Jurkat, Clone E6-1 (cell line): ENCODE results near the gene SNX9.
"Not testable (repeated sequence)": the region's sequence is repeated elsewhere in the genome, so short reads cannot be mapped to it uniquely, and the experiment has no call there.

Experiments used
- DNase-seq: peaks from one replicate; pipeline ENCODE4 v3.0.0-alpha.2; 2011; ENCODE audit warnings: low read depth, low spot score
- H3K4me3 ChIP-seq: 2 replicates; pipeline ENCODE4 v1.5.1; 2011; ENCODE audit warnings: mild to moderate bottlenecking, low read length, control low read depth, moderate library complexity

Gene SNX9

DNA sequence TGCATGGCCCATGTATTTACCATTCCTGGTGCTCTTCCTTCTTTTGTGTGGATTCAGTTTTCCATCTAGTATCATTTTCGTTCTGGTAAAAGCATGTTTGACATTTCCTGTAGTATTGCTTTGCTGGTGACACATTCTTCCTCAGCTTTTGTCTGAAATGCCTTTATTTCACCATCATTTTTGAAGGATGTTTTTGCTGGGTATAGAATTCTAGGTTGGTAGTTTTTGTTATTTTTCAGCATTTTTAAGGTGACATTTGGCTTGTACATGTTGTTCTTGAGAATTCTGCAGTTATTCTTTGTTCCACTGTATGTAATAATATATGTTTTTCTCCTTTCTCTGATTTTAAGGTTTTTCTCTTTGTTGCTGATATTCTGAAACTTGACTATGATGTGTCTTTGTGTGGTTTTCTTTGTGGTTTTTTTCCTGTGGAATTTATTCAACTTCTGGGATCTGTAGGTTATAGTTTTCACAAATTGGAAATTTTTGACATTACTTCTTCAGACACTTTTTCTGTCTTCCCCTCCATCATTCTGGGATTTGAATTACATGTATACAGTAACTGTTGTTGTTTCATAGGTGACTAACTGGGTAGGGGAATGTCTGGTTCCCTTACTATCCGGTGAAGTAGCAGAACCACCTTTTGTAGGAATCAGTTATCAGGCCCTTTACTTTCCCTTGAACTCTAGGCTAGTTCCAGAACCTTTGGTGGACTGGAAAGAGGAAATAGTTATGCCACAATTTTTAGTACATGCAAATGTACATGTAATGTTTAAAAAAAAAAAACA lies 30.2 kb downstream of the SNX9 start:
- H3K4me3 ChIP-seq: no peak overlapping the region
- DNase-seq: no peak

DNA sequence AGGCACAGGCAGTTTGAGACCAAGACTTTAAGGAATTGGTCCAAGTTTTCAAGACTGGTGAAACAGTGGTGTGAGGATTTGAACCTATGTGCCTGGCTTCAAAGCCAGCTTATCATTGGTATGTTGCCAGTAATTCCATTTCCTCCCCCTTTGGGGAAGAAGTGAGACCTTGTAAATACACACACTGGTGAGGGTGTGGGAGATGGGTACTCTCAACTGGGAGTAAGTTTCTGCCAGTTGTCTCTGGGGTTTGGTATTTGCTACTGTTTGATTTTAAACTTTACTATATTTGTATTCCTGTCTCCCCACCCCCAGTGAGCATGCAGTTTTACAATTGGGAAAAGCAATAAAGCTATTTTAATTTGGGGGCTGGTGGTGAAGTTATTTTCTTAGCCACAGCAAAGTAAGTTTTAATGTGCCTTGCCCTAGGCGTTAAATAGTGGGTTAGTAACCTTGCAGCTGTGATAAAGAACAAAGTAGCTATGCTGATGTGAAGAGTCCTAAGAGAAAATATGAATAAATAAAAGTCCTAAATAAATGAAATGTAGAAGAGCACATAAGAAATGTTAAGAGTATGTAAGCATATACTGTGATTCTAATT lies 31.0 kb downstream of the SNX9 start:
- no peak overlapping the region for H3K4me3 ChIP-seq
- peak; percentile 53 for DNase-seq

DNA sequence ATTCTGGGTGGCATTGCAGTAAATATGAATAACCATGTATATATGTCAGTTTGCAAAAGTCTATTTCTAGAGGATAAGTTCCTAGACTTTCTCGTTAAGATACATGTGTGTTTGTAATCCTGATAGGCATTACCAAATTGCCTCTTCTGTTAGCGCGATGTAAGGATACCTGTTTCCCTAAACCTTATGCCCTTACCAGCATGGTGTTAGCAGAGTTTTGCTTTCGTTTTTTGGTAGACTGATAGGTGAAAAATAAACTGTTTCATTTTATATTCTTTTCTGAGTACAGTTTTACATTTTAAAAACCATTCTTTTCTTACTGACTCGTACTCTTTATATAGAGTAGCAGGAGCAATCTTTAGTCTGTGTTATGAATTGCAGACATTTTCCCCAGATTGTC lies 32.3 kb downstream of the SNX9 start:
- H3K4me3 ChIP-seq: no peak overlapping the region
- no peak for DNase-seq

DNA sequence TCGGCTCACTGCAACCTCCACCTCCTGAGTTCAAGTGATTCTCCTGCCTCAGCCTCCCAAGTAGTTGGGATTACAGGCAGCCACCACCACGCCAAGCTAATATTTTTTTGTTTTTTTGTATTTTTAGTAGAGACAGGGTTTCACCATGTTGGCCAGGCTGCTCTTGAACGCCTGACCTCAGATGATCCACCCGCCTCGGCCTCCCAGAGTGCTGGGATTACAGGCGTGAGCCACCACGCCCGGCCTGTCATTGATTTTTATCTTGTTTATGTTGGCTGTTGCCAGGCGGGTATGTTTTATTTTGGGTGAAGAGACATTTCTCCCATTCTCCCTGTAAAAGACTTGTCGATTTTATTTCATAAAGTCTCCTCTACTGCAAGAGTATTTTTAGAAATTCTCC lies 32.8 kb downstream of the SNX9 start:
- DNase-seq: not testable (repeated sequence)

DNA sequence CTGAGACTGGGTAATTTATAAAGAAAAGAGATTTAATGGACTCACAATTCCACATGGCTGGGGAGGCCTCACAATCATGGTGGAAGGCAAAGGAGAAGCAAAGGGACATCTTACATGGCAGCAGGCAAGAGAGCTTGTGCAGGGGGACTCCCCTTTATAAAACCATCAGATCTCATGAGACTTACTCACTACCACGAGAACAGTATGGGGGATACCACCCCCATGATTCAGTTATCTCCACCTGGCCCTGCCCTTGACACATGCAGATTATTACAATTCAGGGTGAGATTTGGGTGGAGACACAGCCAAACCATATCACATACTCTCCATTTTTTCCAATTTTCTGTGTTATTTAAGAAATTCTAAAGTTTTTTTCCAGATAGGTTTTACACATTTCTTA lies 35.6 kb downstream of the SNX9 start:
- H3K4me3 ChIP-seq, DNase-seq: not testable (repeated sequence)

More for the DNA sequence above, 32.8 kb downstream of the SNX9 start:
- H3K4me3 ChIP-seq: not testable (repeated sequence)

DNA sequence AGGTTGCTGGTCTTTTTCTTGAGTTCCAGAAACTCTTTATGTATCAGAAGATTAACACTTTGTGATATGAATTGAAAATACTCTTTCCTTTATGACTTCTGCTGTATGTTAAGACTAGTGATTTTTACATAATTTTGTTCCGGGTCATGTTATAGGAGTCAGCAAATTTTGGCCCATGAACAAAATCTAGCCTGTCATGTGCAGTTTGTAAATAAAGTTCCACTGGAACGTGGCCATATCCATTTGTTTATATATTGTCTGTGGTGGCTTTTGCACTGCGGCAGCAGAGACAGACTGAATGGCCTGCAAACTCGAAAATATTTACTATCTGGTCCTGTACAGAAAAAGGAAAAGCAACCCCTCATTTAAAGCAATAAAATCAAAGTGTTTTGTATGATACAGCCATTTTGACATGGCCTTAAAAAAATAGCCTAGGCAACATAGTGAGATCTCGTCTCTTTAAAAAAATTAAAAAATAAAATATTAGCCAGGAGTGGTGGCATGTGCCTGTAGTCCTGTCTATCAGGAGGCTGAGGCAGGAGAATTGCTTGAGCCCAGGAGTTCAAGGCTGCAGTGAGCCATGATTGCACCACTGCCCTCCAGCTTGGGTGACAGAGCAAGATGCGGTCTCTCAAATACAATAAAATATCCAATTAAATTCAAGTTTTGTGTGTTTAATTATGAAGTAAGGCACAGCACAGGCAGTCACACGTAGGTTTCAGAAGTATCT lies 36.9 kb downstream of the SNX9 start:
- no peak overlapping the region for H3K4me3 ChIP-seq
- no peak for DNase-seq

DNA sequence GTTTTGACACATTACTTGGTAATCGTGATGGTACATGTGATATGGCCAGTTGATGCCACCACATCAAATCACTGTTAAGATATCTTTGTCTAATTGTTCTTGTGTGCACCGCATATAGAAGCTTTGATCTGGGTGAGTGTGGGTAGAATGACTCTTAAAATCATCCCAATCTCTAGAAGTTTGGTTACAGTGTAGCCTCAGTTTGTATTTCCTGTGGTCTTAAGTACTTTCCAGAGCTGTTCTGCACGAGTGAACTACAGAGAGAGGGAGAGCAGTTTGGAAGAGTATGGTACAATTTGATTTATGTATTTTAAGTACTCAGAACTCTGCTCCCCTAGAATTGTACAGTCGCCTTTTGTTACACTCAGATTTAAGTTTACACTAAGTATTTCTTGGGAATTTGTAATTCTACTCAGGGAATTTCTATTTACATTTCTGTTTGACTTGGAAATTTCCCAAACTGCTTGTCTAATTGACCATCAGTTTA lies 37.5 kb downstream of the SNX9 start:
- DNase-seq: peak; percentile 94
- no peak overlapping the region for H3K4me3 ChIP-seq

DNA sequence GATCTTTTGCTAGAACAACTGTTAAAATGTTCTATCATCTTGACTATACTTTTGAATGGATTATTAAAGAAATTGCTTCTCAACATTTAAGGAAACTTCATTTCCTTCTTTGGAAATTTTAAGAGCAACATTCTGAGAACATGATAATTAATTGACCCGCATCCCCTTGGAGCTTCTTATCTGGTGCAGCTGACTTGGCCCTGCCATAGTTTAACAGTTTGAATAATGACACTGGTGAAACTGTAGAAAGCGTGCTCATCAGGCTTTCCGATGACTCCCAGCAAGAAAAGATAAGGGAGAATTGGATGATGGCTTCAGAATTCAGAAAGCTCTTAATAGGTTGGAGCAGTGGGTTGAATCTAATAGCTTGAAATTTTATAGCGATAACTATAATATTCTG lies 38.1 kb downstream of the SNX9 start:
- DNase-seq: no peak
- no peak overlapping the region for H3K4me3 ChIP-seq

DNA sequence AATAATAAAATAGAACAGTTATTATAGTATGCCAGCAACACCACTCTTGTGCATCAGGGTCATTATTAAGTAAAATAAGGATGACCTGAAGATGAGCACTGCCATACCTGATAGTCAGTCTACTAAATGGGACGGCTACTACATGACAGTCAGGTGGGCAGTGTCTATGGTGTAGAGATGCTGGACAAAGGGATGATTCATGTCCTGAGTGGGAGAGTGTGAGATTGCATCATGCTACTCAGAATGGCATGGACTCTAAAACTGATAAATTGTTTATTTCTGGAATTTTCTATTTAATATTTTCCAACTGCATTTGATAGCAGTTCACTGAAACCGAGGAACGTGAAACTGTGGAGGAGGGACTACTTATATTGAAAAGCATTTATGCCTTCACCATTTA lies 38.8 kb downstream of the SNX9 start:
- no peak overlapping the region for H3K4me3 ChIP-seq
- DNase-seq: no peak

DNA sequence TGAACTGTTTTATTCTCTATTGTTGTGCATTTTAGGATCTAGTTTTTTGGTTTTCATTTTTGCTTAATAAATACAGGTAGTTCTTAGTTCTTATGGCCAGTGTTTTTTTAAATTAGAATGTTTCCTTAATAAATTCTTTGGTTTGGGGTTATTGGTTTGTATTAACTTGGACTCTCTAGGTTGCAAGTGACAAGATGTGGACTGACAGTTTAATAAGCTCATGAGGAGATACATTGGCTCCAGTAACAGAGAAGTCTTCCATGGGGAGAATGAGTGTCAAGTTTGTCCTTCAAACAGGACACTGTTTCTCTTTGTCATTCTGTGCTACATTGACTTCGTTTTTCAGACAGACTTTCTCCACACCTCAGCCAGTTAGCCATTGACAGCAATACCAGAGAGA lies 39.7 kb downstream of the SNX9 start:
- no peak for DNase-seq
- H3K4me3 ChIP-seq: no peak overlapping the region

DNA sequence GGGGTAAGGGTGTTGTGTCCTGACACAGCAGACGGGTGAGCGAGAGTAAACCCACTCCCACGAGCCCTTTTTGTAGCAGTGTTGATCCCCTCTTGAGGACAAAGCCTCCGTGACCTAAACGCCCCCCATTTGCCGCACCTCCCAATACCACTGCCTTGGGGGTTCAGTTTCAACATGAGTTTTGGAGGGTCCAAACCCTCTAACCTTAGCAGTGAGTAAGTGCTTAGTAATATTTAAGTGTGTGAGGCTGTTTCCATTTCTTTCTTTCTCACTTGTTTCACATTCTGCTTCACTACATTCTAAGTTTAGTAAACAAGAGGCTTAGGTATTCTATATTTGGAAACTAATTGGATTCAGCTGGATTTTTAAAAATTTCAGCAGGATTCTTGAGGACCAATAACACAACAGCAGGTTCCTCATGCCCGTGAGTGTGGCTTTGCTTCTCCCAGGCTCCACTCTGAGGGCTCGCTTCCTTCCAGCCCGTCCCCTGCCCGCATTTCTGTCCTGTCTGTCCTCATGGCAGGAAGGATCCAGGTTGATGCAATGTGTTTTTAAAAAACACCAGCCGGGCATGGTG lies 41.2 kb downstream of the SNX9 start:
- H3K4me3 ChIP-seq: no peak overlapping the region
- no peak for DNase-seq

DNA sequence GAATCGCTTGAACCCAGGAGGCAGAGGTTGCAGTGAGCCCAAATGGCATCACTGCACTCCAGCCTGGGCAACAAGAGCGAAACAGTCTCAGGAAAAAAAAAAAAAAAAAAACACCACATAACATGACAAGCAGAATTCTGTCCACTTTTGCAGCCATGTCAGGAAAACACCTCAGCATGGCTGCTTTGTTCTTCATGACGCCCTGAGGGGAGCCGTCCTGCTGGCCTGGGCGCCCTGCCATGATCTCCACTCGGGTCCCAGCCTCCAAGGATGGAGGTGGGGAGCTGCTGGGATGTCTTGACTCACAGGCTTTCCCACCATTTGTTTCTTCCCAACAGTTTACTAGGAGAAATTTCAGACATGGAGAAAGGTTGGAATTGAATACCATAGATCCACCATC lies 42.2 kb downstream of the SNX9 start:
- H3K4me3 ChIP-seq: no peak overlapping the region
- no peak for DNase-seq

DNA sequence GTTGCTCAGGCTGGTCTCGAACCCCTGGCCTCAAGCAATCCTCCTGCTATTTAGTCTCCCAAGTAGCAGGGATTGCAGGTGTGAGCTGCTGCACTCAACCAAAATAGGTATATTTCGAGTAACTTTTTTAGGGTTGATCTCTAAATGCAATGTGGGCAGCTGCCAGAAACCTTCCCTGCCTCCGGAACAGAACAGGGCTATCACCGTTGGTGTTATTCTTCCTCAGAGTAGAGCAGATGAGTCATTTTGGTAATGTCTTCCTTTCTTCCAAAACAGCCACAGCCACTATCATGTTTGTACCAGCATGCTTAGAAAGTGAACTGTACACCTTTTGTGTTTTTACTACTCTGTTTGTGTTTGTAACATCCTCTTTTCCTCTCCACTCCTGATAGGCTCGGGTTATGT lies 44.1 kb downstream of the SNX9 start:
- DNase-seq: no peak
- no peak overlapping the region for H3K4me3 ChIP-seq

DNA sequence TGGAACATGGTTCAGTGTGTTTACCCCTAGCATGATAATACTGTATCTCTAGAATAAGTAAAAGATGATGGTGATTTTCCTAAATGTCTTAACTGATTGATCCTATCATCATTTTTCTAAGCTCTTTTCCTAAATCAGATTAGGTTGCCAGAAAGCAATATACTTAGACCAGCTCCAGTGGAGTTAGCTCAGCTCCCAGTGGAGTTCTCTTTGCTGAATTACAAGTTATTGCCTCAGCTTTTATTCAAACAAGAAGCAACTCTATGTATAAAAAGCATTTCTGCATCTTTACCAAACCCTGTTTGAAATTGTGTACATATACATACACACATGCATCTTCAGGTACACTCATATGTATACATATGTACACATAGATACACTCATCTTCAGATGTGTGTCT lies 44.9 kb downstream of the SNX9 start:
- no peak for DNase-seq
- H3K4me3 ChIP-seq: no peak overlapping the region

DNA sequence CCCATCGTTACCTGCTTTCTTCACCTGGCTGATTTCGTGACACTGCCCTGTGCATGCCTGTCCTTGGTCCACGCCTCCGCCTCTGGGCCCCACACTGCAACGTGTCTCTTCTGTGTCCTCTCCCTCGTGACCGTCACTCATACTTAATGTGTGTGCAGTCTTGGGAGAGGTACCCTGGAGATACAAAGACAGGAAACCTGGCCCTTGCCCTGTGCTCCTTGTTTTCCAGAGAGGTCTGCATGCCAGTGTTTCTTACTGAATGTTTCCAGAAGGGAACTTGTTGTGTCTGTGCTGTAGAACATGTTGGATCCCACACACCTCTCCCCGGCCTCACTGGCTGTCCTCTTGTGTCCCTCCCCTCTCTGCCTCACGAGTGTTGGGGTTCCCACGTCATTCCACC lies 45.8 kb downstream of the SNX9 start:
- no peak overlapping the region for H3K4me3 ChIP-seq
- no peak for DNase-seq

DNA sequence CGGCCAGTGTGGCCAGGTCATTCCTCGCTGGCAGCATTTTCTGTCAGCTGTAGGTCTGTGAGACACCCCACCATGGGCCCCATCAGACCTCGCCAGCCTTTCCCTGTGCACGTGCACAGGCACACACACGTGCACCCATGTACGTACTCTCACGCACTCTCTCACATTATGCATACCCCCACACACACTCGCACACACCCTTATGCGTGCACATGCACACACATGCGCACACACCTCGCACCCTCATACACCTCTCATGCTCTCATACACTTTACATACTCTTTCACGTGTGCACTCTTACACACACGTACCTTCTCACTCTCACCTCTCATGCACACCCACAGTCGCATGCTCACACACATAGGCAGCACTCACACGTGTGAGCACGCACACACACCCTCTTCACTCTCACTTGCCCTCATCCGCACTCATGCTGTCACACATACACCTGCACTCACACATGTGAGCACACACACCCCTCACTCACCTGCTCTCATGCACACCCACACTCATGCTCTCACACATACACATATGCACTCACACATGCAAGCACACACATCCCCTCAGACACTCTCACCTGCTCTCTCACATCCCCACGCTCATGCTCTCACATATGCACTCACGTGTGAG lies 46.7 kb downstream of the SNX9 start:
- no peak overlapping the region for H3K4me3 ChIP-seq
- DNase-seq: no peak

DNA sequence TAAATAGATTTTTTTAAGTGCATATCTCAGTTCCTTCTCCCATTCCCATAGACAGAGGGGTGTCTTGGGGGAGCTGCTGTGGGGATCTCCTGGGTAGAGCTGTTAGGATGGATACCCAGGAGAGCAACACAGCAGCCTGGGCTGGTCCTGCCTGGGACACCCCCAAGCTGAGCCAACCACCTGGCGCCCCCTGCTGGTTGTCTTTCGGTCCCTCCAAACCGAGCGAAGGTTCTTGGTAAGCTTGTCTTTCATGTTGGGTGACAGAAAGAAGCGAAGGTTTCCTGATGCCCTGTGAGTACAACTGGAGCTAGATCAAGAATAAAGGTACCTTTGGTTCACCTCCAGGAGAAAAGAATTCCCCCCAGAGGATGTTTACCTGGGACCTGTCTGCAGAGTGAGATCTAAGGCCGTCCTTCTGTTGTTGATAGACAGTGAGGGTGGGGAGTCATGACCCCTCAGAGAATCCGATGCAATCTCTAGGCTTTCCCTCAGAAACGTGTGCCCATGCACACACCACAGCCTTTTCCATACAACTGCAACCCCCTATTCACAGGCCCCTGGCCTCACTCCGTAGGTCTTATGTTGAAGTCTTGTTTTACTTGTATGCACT lies 50.8 kb downstream of the SNX9 start:
- H3K4me3 ChIP-seq: no peak overlapping the region

DNA sequence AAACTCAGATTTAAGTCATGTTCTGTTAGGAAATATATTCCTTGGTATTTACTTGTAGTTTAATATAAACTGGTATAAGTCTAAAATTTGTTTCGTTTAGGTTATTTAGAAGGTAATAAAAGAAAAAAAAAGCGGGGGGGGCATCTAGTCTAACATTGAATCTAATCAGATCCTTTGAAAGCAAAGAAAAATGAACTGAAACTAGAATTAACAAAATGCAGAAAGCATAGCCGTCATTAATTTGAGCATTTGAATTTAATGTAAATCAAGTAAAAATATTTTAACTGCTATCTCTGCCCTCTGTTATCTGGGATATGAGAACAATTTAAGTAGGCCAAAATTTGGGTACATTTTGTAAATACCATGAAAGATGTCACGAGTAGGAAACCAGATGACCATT lies 54.1 kb downstream of the SNX9 start:
- no peak for DNase-seq
- H3K4me3 ChIP-seq: no peak overlapping the region

More for the DNA sequence above, 50.8 kb downstream of the SNX9 start:
- peak; percentile 76 for DNase-seq
